Measurements from ENCODE around the gene EHD4.

The EHD4 gene

DNA sequence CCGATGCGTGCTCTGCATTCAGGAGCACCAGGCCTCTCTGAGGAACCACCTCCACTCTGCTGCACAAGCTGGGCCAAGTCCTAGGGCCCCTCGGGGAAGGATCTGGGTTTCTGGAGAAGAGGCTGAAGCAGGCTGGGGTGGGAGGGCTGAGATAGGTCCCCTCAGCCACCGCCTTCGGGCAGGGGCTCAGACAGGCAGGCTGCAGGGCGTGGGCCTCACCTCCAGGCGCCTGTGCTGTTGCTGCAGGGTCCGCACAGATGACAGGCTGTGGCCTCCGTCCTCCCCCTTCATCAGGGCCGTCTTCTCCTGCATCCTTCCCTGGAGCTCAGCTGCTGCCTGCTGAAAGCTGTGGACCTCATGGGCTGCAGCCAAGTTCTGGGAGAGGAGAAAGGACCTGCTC lies 118.5 kb downstream of the EHD4 start:
- no peak for DNase-seq

DNA sequence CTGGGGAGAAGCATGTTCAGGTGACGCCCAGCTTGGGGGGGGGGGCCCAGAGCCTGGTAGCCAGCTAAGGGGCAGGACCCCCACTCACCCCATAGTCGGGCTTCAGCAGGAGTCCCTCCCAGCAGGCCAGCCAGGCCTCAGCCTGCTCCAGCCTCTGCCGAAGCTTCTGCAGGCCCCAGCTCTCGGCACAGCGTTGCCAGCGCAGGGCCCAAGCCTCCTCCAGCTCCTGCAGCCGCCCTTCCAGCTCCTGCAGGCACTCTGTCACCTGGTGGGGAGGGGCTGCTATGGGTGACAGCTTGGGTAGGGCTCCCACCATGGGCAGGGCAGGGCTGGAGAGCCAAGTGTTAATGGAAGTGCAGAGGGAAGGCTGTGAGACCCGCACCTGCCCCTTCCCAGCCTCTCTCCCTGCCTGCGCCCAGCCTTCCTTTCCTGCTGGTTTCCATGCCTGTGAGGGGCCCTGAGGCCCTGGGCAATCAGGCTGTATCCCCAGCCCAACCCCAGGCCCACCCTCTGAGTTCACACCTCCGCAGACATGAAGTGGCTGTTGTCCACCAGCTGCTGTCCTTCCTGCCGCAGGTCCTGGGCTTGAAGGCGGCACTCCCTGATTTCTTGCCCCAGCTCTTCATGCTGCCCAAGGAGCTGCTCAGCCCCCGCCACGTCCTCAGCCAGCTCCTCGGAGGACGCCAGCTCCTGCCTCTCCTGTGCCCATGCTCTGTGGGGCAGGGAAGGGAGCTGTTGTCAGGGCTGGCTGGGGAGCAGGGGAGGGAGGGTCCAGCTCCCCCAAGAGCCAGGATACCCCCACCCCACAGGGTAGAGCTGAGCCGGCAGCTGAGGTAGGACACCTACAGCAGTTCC lies 119.4 kb downstream of the EHD4 start:
- DNase-seq = no peak

- DNase-seq = no peak
These were observed 120.5 kb downstream of the EHD4 start for GRCh38 chr15:41851755-41852370.

- no peak for DNase-seq
These were observed 121.2 kb downstream of the EHD4 start for GRCh38 chr15:41851167-41851523.

GRCh38 chr15:41850482-41851166 lies 121.7 kb downstream of the EHD4 start:
- no peak for DNase-seq

DNA sequence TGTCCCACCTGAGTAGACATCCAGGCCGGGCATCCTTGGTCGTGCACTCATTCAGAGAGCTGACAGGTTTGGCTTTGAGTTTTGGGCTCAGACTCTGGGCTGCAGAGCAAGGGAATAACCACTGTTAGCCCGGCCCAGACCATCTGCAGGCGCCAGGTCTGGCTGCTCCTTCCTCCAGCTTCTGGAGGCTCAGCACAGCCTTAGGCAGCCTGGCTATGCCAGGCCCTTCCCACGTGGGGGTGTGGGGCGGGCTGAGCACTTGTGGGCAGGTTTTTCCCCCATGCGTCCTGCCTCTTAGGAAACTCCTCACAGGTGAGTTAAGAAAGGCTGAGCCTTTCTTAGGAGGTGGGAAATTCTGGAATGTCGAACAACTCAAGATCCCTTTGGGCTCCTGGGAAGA lies 122.5 kb downstream of the EHD4 start:
- DNase-seq = no peak

DNA sequence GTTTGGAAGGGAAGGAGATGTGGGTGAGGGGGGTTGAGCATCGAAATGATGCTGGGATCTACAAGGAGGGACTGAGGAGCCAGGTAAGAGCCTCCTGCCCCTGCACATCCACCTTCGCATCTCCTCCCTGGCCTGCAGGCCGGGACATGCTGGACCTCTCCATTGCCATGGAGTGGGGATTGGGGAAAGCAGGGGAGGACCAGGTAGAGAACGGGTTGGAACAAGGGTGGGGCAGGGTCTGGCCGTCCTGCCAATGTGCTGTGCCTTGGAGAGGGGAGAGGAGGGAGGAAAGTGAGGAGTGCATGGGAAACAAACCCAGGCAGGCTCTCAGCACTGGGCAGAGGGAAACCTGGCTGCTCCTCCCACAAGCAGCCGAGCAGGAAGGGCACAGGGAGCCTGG lies 123.2 kb downstream of the EHD4 start:
- no peak for DNase-seq

GRCh38 chr15:41848631-41849030 lies 123.7 kb downstream of the EHD4 start:
- no peak for DNase-seq

DNA sequence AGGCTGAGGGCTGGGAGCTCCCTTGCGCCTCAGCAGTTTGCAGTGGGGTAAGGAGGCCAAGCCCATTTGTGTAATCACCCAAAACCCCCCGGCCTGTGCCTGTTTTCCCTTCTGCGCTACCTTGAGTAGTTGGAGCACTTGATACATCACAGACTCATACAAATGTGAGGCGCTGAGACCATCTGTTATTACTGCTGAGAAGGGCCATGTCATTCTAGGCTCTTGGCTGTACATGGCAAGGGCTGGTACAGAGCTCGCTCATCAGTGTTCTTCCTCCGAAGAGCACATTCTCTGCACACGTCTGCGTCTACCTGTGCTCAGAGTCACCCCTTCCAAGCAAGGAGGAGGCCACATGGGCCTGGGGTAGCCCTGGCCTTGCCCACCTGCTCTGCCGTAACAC lies 124.4 kb downstream of the EHD4 start:
- no peak for DNase-seq

DNA sequence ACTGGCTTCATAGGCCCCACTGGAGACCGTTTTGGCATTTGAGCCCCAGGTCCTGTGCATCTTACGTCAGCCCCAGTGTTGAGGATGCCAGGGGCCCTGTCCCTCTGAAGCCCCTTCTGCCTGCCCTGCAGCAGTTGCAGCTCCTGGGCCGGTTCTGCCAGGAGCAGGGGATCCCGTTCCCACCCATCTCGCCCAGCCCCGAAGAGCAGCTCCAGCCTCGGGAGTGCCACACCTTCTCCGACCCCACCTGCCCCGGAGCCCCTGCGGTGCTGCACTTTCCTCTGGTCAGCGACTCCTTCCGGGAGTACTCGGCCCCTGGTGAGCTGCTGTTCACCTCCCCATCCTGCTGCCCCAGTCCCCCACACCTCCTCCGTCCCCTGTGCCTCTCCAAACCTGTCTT lies 125.2 kb downstream of the EHD4 start:
- no peak for DNase-seq
